ENCODE measurements around the gene TRIM2. TPM values are rescaled to one million over a fixed set of nuclear protein-coding genes. Genes with fewer than 3 reads are reported as not detected.

Gene TRIM2
- total RNA-seq, 2 experiments from 2014 or later: 1.9 to 3.4 TPM

- H3K9me3 Mint-ChIP-seq: no peaks in the 10 kb centered on the region
- no peaks in the 10 kb centered on the region for H3K36me3 Mint-ChIP-seq (ENCODE audit: low read depth)
- ATAC-seq (ENCODE audit: poor library complexity) (no peak), DNase-seq (no peak)
- H3K27ac ChIP-seq (ENCODE audit: low read depth in 1 of 2, low read length in 2 of 2): no peak overlapping the region
- H3K27me3 Mint-ChIP-seq: no peaks in the 10 kb centered on the region
- no peaks in the 10 kb centered on the region for H3K27me3 ChIP-seq (ENCODE audit: control insufficient read depth in 1 of 2, insufficient read depth in 2 of 2, low read length in 2 of 2)
- H3K4me1 ChIP-seq (ENCODE audit: insufficient read depth, low read length): no peaks in the 10 kb centered on the region
- H3K9me3 ChIP-seq (ENCODE audit: control insufficient read depth in 1 of 2, insufficient read depth in 1 of 2, low read length in 2 of 2): no peaks in the 10 kb centered on the region
- intact Hi-C loops (cut with DNase I, micrococcal nuclease): no loop called here
- no peak overlapping the region for H3K4me3 ChIP-seq (ENCODE audit: low read length)
- no peaks in the 10 kb centered on the region for H3K36me3 ChIP-seq (ENCODE audit: insufficient read depth, low read length)
- CTCF ChIA-PET: no interaction called here
- TF ChIP-seq CTCF (IDR thresholded peaks at IDR 0.05): no peak
- no peak overlapping the region for H3K4me3 Mint-ChIP-seq
- no peak overlapping the region for H3K27ac Mint-ChIP-seq
- POLR2A ChIA-PET: no interaction called here
- H3K4me1 Mint-ChIP-seq (ENCODE audit: low read depth): no peaks in the 10 kb centered on the region
Observed at GRCh38 chr4:153335665-153336064, 131.4 kb downstream of the TRIM2 start.

DNA sequence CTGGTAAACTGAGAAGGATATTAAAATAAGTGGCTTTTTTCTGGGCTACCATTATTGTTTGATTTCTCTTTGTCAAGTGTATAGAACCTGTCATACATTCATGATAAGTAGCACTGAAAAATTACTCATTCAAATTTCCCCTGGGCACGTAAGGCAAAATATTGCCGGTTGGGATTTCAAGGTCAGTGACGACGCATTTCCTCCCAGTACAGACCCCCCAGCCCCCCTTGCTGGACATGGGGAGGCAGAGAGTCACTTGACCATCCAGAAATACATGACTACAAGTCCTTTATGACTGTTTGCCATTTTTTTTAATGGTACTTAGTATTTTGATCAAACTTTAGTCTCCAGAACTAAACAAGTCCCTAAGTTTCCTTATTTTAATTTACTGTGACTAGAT is 133.4 kb downstream of the TRIM2 start:
- Histone ChIP-seq H3K36me3 (ENCODE audit: insufficient read depth, low read length) (no peaks in the 10 kb centered on the region), H3K4me1 (ENCODE audit: insufficient read depth, low read length) (no peaks in the 10 kb centered on the region), H3K4me3 (ENCODE audit: low read length) (no peak overlapping the region), H3K27me3 (ENCODE audit: control insufficient read depth in 1 of 2, insufficient read depth in 2 of 2, low read length in 2 of 2) (no peaks in the 10 kb centered on the region), H3K27ac (ENCODE audit: low read depth in 1 of 2, low read length in 2 of 2) (no peak overlapping the region), H3K9me3 (ENCODE audit: control insufficient read depth in 1 of 2, insufficient read depth in 1 of 2, low read length in 2 of 2) (no peaks in the 10 kb centered on the region)
- Mint-ChIP-seq H3K36me3 (ENCODE audit: low read depth) (no peaks in the 10 kb centered on the region), H3K27me3 (peaks cover 7% of the 10 kb centered on the region), H3K4me1 (ENCODE audit: low read depth) (no peaks in the 10 kb centered on the region), H3K4me3 (no peak overlapping the region), H3K27ac (no peak overlapping the region), H3K9me3 (no peaks in the 10 kb centered on the region)
- no peak for DNase-seq
- intact Hi-C loops (cut with DNase I, micrococcal nuclease): no loop called here
- POLR2A ChIA-PET: no interaction called here
- CTCF ChIA-PET: interaction anchor here (1.8 kb wide), 1 partner anchor 237 kb away, joined by 4 read pairs; no protein-coding TSS in a partner anchor
- TF ChIP-seq CTCF (IDR thresholded peaks at IDR 0.05): no peak
- ATAC-seq (ENCODE audit: poor library complexity): no peak

- ChIA-PET POLR2A (no interaction called here), CTCF (interaction anchor here (1.2 to 1.3 kb wide), 2 partner anchors 126 to 235 kb away, joined by 4 read pairs; no protein-coding TSS in a partner anchor)
- H3K9me3 Mint-ChIP-seq: no peaks in the 10 kb centered on the region
- DNase-seq: peak in 2 of 14 experiments; percentile 19 to 24
- no peak overlapping the region for H3K27ac Mint-ChIP-seq
- peaks cover 7% of the 10 kb centered on the region for H3K27me3 Mint-ChIP-seq
- no peak for ATAC-seq (ENCODE audit: poor library complexity)
- H3K36me3 Mint-ChIP-seq (ENCODE audit: low read depth): no peaks in the 10 kb centered on the region
- peaks cover 5% of the 10 kb centered on the region for H3K4me1 Mint-ChIP-seq (ENCODE audit: low read depth)
- TF ChIP-seq CTCF (IDR thresholded peaks at IDR 0.05): no peak
- no peak overlapping the region for H3K4me3 Mint-ChIP-seq
- H3K4me3 ChIP-seq (ENCODE audit: low read length): no peak overlapping the region
- intact Hi-C loops (cut with DNase I, micrococcal nuclease): loop anchor here in 1 of 2 experiments (5.0 kb wide), 1 partner anchor 411 kb away; no protein-coding TSS in a partner anchor
- H3K27me3 ChIP-seq (ENCODE audit: control insufficient read depth in 1 of 2, insufficient read depth in 2 of 2, low read length in 2 of 2): no peaks in the 10 kb centered on the region
- H3K27ac ChIP-seq (ENCODE audit: low read depth in 1 of 2, low read length in 2 of 2): no peak overlapping the region
- no peaks in the 10 kb centered on the region for H3K9me3 ChIP-seq (ENCODE audit: control insufficient read depth in 1 of 2, insufficient read depth in 1 of 2, low read length in 2 of 2)
- peaks cover 4% of the 10 kb centered on the region for H3K4me1 ChIP-seq (ENCODE audit: insufficient read depth, low read length)
- H3K36me3 ChIP-seq (ENCODE audit: insufficient read depth, low read length): no peaks in the 10 kb centered on the region
Observed at GRCh38 chr4:153341575-153342090, 137.4 kb downstream of the TRIM2 start.
